Heart right ventricle (tissue), 16 donors: ENCODE measurements around the gene TEC. TPM values are rescaled to one million over a fixed set of nuclear protein-coding genes. Genes with fewer than 3 reads are reported as not detected.

Experiments
- ATAC-seq, 8 donors: fragments of 200-7000 bp; cut with Tn5 transposase; one replicate each; pipeline ENCODE4 v1.9.1; 2020; ENCODE audit warnings: mild to moderate bottlenecking in 8 of 8, moderate library complexity in 8 of 8, moderate number of reproducible peaks in 1 of 8
- DNase-seq, 2 donors: peaks; one replicate each; pipeline ENCODE4 v3.0.0-alpha.2; 2020
- H3K27ac ChIP-seq, 10 donors: fragments of 200-600 bp; sonication (generic) in 2 of 10; one replicate each; pipeline versions ENCODE4 v1.5.0 to v1.8.0; 2020 to 2022; ENCODE audit warnings: mild to moderate bottlenecking in 3 of 10
- H3K27me3 ChIP-seq, 7 donors: fragments of 200-600 bp; one replicate each; pipeline ENCODE4 v1.8.0; 2021 to 2022; ENCODE audit warnings: mild to moderate bottlenecking in 2 of 7
- H3K36me3 ChIP-seq, 9 donors: fragments of 200-600 bp; sonication (generic) in 1 of 9; one replicate each; pipeline versions ENCODE4 v1.5.0 to v1.8.0; 2020 to 2022; ENCODE audit warnings: mild to moderate bottlenecking in 2 of 9
- H3K4me1 ChIP-seq, 9 donors: fragments of 200-600 bp; sonication (generic) in 1 of 9; one replicate each; pipeline versions ENCODE4 v1.5.0 to v1.8.0; 2020 to 2022; ENCODE audit warnings: mild to moderate bottlenecking in 4 of 9
- H3K4me3 ChIP-seq, 10 donors: fragments of 200-600 bp; sonication (generic) in 2 of 10; one replicate each; pipeline versions ENCODE4 v1.5.0 to v1.8.0; 2020 to 2022; ENCODE audit warnings: mild to moderate bottlenecking in 7 of 10, moderate library complexity in 2 of 10
- H3K9me3 ChIP-seq, 11 donors: fragments of 200-600 bp in 10 of 11; sonication (generic) in 2 of 11; one replicate each; pipeline versions ENCODE4 v1.5.0 to v1.8.0; 2013 to 2022; ENCODE audit warnings: mild to moderate bottlenecking in 2 of 11, control low read depth in 1 of 11, moderate library complexity in 1 of 11
- WGBS, 2 donors: extraction: QIAGEN DNeasy Blood & Tissue Kit; methylation state at CpG; one replicate each; pipeline ENCODE4 v1.1.7; 2013; ENCODE audit warnings: inconsistent platforms in 1 of 2; 5-methylcytosine and 5-hydroxymethylcytosine counted together
- intact Hi-C, 10 donors: fragments of 100-400 bp; cut with DNase I; formaldehyde crosslinking; loops; one replicate each; pipeline versions ENCODE4 v1.11.1 to v1.14.2; 2022
- polyA plus RNA-seq, 2 donors: library from polyadenylated mRNA; stranded (reverse); fragments of 200-250 nt; gene quantifications; one replicate each; pipeline ENCODE4 v1.2.3, GENCODE V29; 2013
- total RNA-seq, 10 donors: library from RNA; stranded (reverse); fragmentation: NEBNext Ultra II Directional in 3 of 10; extraction: Animal tissue kit (Norgen Biotek cat#: 25700) in 3 of 10; gene quantifications; one replicate each; pipeline versions ENCODE4 v1.2.1 to v1.2.4, GENCODE V29; 2021 to 2023
- TF ChIP-seq, protein P1 (sequence below), 9 donors: fragments of 200-600 bp; sonication (generic) in 2 of 9; IDR thresholded peaks; one replicate each; pipeline versions ENCODE4 v1.5.0 to v1.8.0; 2021 to 2022; ENCODE audit warnings: antibody characterized with exemption in 9 of 9, mild to moderate bottlenecking in 5 of 9, moderate library complexity in 1 of 9
- donor health status: Arrhythmogenic right ventricular cardiomyopathy.
- donor health status: ischemic (EF 13 %, LVEDD 7.1; RV severe dilation, severe dysfunction).
- donor health status: healthy with polysubstance abuse.
- donor health status: DM: no; HTN: yes; CAD: no.
- donor health status: DM: no; HTN: no; CAD: no.
- donor health status: ischemic (EF 25% LVEDD 6.9; RV normal size, moderate dysfunction).
- donor health status: ischemic (EF 25% LVEDD 5.7; RV mildly dilated, moderate dysfunction).
- donor health status: healthy.
- donor health status: DM: yes; HTN: yes; CAD: no.
- donor health status: Ischemic cardiomyopathy.
- donor health status: ischemic (EF 35%, LVEDD 5.7; RV mildly dilated, moderate dysfunction).
- donor health status: nonischemic (EF 11% LVEDD 7.7; RV severe dilation, severe dysfunction).
- donor health status: DM: yes; HTN: yes; CAD: no.
- donor health status: PGD.
- donor health status: ischemic (EF 29% LVEDD 5.4; RV normal size, mild dysfunction).
- donor health status: nonischemic (EF 23%, LVEDD 6.1; RV moderate dilation, normal function).

Gene TEC
- total and polyA plus RNA-seq, 12 donors = 1.0 to 3.6 (median 2.2) TPM

- H3K27ac ChIP-seq = peak within 1 kb of the TSS in 2 of 10 donors; percentile 13 to 39
- no peak for ATAC-seq
- intact Hi-C loops = loop anchor here in 3 of 10 donors (5.0 to 10.0 kb wide), 2 partner anchors 141 to 143 kb away; no protein-coding TSS in a partner anchor
These were observed 135.6 kb downstream of the TEC start, which contains the start of gene TXK for GRCh38 chr4:48134081-48134480. Gene TXK (minus strand): TSS chr4:48134250. CDS start chr4:48134170, 80 bp downstream.

GRCh38 chr4:48133669-48134068 lies 136.0 kb downstream of the TEC start:
- peak overlapping the region in 1 of 10 donors; percentile 19 for H3K4me3 ChIP-seq
- TF ChIP-seq, protein P1, sequence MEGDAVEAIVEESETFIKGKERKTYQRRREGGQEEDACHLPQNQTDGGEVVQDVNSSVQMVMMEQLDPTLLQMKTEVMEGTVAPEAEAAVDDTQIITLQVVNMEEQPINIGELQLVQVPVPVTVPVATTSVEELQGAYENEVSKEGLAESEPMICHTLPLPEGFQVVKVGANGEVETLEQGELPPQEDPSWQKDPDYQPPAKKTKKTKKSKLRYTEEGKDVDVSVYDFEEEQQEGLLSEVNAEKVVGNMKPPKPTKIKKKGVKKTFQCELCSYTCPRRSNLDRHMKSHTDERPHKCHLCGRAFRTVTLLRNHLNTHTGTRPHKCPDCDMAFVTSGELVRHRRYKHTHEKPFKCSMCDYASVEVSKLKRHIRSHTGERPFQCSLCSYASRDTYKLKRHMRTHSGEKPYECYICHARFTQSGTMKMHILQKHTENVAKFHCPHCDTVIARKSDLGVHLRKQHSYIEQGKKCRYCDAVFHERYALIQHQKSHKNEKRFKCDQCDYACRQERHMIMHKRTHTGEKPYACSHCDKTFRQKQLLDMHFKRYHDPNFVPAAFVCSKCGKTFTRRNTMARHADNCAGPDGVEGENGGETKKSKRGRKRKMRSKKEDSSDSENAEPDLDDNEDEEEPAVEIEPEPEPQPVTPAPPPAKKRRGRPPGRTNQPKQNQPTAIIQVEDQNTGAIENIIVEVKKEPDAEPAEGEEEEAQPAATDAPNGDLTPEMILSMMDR (IDR thresholded peaks at IDR 0.05) = no peak

More at GRCh38 chr4:48134081-48134480, 135.6 kb downstream of the TEC start, which contains the start of gene TXK:
- Histone ChIP-seq H3K27me3 (no peaks in the 10 kb centered on the region), H3K9me3 (no peaks in the 10 kb centered on the region), H3K4me3 (peak within 1 kb of the TSS in 1 of 10 donors; percentile 19), H3K4me1 (peaks cover 0 to 40% (median 9%) of the 10 kb centered on the region in 9 donors), H3K36me3 (peaks cover 0 to 40% (median 0%) of the 10 kb centered on the region in 9 donors)
- no peak for DNase-seq
- TF ChIP-seq, protein P1 (IDR thresholded peaks at IDR 0.05) = no peak
- WGBS, 2 donors = 76 to 81% methylated on average over 5 of the region's 5 CpGs

GRCh38 chr4:48131736-48132135 lies 137.9 kb downstream of the TEC start:
- intact Hi-C loops = loop anchor here in 3 of 10 donors (5.0 to 10.0 kb wide), 2 partner anchors 143 to 146 kb away; no protein-coding TSS in a partner anchor
- H3K27ac ChIP-seq = peak overlapping the region in 1 of 10 donors; percentile 39
- TF ChIP-seq, protein P1 (IDR thresholded peaks at IDR 0.05) = no peak
- peaks cover 0 to 61% (median 21%) of the 10 kb centered on the region in 9 donors for H3K4me1 ChIP-seq
- ATAC-seq = no peak
- no peak overlapping the region for H3K4me3 ChIP-seq
- no peak for DNase-seq
- H3K9me3 ChIP-seq = no peaks in the 10 kb centered on the region
- no peaks in the 10 kb centered on the region for H3K27me3 ChIP-seq
- 53 to 69% methylated on average over 4 of the region's 4 CpGs for WGBS, 2 donors
- H3K36me3 ChIP-seq = peaks cover 0 to 19% (median 0%) of the 10 kb centered on the region in 9 donors

More at GRCh38 chr4:48133669-48134068, 136.0 kb downstream of the TEC start:
- peaks cover 0 to 36% (median 0%) of the 10 kb centered on the region in 9 donors for H3K36me3 ChIP-seq
- peak in 1 of 2 donors; percentile 39 for DNase-seq
- intact Hi-C loops = loop anchor here in 3 of 10 donors (5.0 to 10.0 kb wide), 2 partner anchors 141 to 144 kb away; no protein-coding TSS in a partner anchor
- no peaks in the 10 kb centered on the region for H3K27me3 ChIP-seq
- peaks cover 0 to 44% (median 9%) of the 10 kb centered on the region in 9 donors for H3K4me1 ChIP-seq
- no peaks in the 10 kb centered on the region for H3K9me3 ChIP-seq
- ATAC-seq = peak in 1 of 8 donors; percentile 59
- H3K27ac ChIP-seq = peak overlapping the region in 2 of 10 donors; percentile 13 to 39

- ATAC-seq (peak in 5 of 8 donors; percentile 12 to 53 (median 34)), DNase-seq (no peak)
- WGBS, 2 donors = 69 to 81% methylated on average over 7 of the region's 7 CpGs
- H3K27ac ChIP-seq = peak overlapping the region in 7 of 10 donors; percentile 0 to 73 (median 31)
- H3K4me3 ChIP-seq = no peak overlapping the region
- TF ChIP-seq, protein P1 (IDR thresholded peaks at IDR 0.05) = no peak
- peaks cover 0 to 4% (median 0%) of the 10 kb centered on the region in 9 donors for H3K36me3 ChIP-seq
- H3K9me3 ChIP-seq = no peaks in the 10 kb centered on the region
- peaks cover 0 to 61% (median 21%) of the 10 kb centered on the region in 9 donors for H3K4me1 ChIP-seq
- intact Hi-C loops = loop anchor here in 3 of 10 donors (1.0 to 10.0 kb wide), 3 partner anchors 12 to 147 kb away; no protein-coding TSS in a partner anchor
- no peaks in the 10 kb centered on the region for H3K27me3 ChIP-seq
These were observed 139.5 kb downstream of the TEC start for GRCh38 chr4:48130100-48130499.
